Measurements from ENCODE around the gene VCAN.

The VCAN gene

DNA sequence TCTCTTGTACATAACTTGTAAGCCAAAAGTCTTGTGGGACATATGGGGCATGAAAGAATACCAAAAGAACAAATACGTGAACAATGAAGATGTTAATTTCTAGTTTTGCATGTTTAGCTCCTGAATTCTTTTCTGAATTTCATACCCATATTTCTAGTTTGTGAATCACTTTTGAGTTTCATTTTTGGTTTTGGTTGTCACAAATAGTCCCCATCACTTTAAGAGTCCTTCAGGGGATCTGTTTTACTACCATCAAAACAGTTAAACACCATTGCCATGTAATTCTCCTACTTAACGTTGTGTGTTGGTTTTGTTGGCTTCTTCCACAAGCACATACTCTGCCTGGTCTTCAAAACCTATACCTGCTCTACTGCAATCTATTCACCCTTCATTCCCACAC, 27.0 kb downstream of the VCAN start:
- no peak for DNase-seq

DNA sequence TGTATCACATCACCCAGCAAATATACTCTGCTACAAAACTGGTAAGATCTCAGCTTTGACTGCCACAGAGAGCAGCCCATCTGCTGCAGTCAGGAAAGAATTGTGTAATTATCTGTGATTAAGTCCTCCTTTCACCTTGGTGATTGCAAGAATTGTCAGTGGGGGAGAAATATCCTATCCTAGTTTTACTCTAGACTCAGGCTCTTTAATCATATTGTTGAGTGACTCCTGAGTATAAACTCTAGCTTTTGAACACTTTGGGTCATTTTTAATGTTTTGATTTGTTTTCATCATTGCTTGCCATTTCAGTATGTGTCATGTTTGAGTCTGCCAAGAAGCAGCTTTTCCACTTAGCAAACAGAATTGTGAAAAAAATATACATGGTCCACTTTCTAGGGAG, 32.1 kb downstream of the VCAN start:
- DNase-seq: no peak

DNA sequence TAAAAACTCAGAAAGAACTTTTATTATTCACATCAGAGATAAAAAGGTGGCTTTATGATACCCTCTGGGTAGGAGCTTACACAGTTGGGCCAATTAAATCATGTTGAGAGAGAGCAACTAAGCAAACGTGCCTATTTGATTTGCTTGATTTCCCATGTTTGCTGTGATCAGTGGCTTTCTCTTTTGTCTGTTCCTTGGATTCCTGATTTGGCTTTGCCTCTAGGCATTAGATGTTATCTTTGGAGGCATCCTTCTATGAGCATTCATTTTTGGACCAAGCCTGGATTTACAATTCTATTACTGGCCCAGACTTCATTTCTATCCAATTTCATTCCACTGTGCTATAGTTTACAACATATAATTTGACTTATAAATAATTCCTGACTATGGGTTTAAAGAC, 35.9 kb downstream of the VCAN start:
- DNase-seq: no peak

DNA sequence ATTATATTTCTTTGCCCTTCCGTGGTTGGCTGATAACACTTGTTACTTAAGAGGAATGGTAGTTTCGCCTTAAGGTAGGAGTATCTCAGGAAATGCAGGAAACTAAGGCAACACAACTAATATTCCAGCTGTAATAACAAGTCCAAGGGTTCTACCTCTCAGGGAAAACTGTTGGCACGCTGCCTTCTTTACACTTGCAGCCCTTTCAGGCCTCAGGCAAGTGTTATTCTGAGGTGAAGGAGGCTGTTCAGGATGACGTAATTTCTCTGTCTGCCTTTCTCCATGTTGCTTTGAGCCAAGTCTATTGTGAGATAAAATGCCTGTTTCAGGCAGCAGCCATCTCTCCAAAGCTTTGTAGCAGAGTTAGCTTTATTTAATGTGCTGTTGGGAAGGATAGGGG, 38.0 kb downstream of the VCAN start:
- no peak for DNase-seq

DNA sequence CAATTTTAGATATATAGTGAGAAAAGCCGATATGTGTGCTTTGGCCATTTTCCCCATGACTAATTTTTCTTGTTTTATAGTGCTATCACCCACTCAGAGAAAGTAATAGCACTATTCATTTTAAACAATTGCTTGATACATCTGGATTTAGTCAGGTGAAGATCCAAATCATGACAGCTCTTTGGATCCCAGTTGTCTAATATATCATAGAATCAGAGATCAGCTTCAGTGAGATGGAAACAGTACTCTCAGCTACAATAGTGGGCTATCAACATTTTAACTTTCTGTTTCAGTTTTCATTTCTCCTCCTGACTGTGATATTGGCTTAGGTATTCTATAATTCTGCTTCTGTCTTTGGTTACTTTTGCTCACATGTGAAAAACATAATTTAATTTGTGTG, 38.7 kb downstream of the VCAN start:
- no peak for DNase-seq

DNA sequence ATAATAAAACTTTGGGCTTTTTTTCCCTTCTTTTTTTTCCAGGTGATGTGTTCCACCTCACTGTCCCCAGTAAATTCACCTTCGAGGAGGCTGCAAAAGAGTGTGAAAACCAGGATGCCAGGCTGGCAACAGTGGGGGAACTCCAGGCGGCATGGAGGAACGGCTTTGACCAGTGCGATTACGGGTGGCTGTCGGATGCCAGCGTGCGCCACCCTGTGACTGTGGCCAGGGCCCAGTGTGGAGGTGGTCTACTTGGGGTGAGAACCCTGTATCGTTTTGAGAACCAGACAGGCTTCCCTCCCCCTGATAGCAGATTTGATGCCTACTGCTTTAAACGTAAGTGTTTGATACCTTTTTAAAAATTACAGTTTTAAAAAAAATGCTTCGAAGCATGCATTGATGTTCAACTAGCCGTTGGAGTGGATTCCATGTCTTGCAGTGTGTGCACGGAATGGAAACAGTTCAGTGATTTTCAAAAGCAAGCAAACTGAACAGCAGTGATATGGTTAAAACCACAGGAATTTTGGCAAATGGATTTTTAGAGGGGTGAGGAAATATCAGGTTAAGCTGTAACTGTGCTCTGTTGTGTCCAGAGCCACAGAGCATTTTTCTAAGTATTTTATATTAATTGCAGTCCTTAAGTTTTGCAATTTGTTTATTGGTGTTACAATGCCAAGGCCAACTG, 40.7 kb downstream of the VCAN start:
- DNase-seq: no peak

DNA sequence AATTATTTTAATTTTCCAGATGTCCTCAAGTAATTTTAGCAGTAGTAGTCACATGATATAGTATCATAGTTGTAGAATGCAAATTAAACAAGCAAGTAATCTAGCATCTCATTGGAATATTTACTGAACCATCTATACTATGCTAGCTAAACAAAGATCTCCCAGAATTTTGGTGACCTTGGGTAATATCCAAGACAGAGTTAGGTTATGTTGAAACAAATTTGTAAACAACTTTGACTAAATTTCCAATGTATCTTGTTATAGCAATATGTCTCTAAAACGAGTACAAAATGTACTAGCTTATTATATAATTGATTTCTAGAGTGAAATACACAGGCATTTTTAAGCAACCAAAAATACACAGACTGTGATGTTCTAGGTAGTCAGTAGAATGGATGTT, 41.5 kb downstream of the VCAN start:
- DNase-seq: no peak

DNA sequence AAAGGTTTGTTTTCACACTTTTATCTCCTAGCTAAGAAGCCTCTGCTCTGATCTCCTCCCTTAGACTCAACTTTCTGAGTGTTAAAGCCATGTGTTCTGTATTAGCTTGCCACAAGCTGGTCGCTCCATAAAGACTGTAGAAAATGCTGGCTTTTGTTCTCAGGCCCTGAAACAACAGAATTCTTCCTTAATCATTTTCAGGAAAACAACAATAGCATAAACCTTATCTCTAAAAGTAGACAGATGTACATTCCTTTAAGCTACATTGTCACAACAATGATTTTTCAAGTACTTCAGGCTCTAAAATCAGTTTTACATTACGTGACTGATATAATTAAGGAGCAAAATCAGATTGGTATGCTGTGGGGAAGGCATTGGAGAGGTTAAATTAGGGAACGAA, 41.9 kb downstream of the VCAN start:
- no peak for DNase-seq

DNA sequence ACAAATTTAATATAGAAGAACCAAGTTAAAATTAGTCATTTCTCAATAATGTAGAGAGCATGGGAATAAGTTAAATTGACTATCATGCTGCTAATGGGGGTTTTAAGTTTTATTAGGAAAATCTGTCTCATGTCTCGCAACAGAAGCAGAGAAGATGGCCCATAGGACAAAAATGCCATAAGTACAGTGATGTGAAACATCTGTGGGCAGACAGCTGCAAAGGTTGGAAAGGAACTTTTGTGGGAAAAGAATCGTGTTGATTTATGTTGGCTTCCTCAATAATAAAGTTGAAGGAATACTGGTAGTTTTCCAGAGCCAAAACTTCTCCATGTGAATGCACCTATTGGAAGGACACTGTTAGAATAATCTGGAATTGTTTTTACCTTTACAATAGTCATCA, 44.8 kb downstream of the VCAN start:
- DNase-seq: no peak

DNA sequence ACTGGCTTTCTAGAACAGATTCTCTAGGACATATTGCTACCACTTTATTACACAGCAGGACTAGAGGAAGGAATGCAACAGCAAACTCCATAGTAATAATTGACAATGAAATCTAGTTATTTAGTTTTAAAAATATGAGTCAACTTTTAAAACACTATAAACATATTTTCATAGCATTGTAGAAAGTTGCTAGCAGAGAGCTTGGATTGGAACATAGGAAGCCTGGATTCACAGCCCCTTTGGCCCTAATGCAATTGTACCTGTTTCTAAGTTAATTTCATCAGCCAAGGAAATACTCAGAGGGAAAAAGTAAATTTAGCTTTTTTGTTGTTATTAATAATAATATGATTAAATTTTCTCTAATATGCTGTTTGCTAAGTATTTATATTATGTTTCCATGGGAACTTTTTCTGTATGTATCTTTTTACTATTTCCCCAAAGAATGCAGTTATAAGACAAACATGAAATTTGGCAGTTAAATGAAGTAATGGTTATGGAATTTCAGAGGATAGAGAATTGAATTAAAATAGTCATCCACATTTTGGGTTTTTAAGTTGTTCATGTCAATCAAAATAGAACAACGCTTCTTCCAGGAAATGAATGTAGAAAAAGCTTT, 45.6 kb downstream of the VCAN start:
- DNase-seq: no peak

DNA sequence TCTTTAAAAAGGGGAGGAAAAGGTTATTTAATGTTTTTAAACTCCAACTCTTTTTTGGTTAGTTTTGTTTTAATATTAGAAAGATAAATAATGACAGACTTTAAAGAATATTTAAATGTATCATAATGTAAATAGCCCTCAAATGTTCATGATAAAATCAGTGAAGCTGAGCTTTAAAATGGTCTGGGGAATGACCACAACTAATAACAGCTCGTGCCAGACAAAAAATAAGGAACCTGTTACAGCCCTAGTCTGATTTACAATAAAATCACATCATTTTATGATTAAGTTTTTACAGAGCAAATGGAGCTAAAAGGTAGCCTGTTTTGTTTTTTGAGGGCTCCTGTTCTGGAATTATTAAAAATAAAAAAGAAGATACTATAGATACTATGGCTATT, 46.1 kb downstream of the VCAN start:
- DNase-seq: no peak

DNA sequence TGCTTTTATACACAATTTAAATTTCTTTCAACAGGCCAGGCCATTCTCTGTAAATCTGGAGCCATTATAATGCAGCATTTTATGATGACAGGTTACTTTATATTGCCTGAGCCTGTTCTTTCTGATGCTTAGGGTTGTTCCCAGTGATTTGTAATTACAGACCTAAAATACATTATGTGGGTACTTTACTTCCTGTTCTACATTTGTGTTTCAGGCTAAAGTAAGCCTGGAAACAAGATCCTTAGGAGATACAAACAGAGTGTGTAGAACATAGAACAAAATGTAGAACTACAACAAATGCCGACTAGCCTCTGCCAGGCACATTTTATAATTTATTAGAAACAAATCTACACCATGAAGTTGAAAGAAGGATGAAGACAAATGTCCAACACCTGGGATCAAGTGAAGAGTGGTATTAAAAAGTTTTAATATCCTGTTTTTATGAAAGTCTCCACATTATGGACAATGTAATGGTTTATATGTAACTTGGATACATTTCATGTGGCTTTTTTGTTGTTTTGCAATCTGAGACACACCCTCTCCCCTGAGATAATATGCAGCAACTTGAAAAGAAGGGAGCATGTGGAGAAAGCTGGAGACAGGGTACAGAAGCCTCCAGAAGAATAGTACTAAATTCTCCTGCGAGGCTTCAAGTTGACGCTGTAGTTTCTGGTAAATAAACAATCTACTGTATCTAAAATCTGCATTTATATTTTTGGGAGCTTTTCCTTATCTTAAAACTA, 46.9 kb downstream of the VCAN start:
- no peak for DNase-seq

DNA sequence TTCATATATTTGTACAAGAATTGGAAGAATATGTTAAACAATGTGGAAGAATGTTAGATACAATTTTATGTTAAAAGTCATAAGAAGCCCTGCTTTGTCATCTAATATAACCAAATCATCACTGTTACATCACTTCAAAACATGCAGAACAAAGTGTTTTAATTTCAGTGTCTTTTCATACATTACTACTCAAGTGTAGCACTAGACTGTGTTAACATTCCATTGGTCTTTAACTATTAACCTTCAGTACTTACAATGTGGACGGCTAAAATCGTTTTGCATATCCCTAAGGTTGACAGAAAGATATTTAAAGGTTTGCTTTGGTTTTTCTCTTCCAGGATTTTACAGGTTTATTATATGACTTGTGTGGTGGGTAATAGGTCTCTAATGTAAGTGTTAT, 50.9 kb downstream of the VCAN start:
- no peak for DNase-seq

DNA sequence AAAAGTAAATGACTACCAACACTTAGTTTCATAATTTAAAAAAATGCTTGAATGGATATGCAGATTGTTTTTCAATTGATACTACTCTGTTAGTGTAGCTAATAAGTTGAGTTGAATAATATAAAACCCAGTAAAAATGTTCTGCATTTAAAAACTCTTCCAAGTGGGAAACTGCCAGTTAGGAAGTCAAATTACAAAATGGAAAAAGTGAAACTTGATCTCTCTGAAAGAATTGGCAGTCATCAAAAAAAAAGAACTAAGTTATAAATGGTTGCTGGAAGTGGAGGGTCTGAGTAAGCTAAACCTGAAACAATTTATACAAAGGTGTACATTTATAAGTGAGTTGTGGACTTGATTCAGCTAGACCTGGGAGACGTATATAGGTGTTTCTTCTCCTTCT, 52.4 kb downstream of the VCAN start:
- no peak for DNase-seq

DNA sequence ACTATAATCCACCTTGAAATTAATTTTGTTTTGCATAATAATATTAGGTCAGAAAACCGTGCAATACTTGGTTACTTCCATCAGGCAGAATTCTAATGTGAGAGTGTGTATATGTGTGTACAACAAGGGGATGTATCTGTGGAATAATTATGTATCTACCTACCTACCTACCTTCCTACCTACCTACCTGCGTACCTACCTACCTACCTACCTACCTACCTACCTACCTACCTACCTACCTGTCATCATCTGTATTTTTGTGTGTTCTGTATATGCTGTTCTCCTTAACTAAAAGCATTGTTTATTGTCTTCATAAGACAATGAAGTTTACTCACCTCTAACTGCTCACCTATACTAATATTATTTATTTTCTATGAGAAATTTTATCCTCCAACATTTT, 52.8 kb downstream of the VCAN start:
- DNase-seq: no peak

DNA sequence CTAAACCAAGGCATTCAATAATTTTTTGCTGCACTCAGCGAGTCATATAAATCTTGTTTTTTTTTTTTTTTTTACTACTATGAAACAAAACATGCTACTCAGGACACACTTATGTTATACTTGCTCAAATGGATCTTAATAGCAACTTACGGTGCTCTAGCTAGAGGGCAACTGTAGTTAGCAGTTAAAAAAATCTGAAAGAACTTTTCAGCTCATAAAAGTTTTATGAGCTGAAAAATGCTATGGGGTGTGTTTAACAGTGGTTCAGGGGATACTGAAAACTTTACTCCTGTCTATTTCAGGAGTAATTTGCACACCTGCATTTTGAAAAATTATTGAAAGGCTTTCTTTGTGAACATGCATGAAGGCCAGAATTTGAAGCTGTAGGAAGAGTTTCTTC, 53.4 kb downstream of the VCAN start:
- no peak for DNase-seq

DNA sequence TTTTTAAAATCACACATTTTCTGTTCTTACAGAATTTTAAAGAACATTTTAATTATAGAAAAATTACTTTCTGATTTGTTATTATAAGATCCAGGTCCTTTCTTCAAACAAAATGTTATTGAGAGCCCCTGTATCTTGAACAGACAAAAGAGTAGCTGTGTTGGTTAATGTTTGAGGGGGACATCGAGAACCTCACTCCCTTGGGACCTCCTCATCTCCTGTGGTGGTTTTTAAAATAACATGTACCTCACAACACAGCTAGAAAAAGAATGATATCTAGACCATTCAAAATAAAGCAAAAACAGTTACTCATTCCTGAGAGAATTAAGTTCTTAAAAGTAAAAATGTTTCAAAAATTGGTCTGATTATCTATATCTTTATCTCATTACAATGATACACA, 54.7 kb downstream of the VCAN start:
- no peak for DNase-seq

DNA sequence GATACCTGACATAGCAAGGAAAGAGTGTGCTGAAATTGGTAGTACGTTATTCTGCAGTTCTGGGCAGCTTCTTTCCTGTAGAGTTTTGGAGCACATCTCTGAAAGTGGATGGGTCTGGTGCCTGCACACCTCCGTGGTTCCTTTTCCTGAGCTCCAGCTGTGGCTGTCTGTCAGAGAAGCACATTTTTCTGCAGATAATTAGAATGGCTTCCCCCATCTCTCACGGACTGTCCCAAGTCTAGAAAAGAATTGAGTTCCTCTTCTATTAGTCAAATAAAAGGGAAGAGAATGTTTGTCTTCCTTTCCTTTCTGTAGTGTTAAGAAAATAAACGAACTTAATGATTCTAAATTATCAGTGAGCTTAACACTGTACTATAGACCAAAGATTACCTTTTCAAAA, 55.7 kb downstream of the VCAN start:
- DNase-seq: no peak

DNA sequence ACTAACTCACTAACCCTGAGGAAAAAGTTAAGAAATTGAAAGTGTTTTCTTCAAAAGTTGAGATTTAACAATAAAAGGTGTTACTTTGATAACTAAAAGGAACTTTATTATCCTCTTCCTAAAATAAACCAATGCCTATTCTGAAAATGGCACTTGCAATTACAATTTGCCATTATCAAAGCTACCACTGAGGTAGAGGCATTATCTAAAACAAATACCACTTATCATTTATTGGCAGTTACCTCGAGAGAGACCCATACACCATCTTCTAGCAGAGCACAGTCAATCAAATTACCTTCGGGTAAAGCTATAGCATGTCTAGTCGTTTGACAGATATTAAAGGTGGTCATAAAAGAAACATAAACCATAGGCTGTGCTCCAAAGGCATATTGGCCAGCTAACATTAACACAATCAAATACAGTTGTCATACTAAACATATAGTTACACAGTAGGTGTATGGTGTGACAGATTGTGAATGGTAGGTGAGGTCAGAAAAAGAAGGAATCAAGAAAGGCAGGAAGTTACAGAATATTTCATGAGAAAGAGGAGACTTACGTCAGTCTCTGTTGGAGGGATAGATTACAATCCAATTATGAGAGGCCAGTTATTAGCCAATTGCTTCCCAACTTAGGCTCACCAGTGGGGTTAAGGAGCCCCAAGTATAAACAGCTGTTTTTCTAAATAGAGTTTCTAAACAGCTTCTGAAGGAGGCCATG, 56.3 kb downstream of the VCAN start:
- DNase-seq: no peak

DNA sequence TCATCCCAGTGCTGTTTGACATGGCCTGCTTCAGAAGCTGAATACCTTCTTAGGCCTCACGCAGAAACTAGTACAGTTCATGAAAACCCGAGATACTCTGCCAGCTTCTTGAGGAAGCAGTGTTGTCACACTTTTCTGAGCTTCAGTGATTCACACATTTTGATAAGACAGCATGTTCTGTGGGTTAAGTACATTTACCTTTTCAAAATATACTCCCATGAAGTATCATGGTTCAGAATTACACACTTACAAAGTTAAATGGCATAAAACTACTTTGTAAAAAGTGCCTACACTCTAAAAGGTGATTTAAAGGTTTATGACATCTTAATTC, 56.9 kb downstream of the VCAN start:
- no peak for DNase-seq

DNA sequence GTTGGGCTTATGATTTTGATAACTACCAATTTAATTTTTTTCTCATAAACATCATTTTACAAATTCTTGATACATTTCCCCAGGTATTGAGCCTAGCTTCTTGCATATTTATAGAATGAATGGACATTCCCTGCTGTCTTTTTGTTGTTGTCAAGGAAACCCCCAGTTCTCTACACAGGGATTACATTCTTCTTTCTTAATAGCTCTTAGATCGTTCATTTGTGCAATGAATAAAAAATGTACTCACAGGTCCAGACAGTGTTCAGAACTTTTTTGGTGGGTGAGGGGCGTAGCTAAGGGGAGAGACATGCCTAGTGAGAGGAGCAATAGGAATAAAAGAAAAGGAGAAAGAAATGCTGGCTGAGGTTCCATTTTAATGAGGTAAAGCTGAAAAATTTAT, 58.6 kb downstream of the VCAN start:
- DNase-seq: no peak

DNA sequence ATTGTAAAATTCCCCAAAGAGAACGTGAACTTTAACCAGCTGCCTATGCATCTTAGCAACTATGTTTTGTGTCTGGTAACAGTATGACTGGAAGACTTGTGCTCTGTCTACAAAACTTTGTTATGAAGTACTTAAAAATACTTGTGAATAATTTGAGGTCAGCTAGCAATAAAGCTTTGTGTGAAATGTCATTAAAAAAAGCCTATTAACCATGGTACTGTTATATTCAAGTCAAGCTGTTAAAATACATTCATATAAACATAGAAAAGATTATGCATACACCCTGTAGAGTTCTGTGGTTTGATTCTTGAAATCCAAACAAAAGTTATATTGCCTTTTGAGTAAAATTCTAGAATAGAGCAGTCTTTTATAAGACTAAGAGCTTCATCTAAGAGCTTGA, 60.1 kb downstream of the VCAN start:
- DNase-seq: no peak

DNA sequence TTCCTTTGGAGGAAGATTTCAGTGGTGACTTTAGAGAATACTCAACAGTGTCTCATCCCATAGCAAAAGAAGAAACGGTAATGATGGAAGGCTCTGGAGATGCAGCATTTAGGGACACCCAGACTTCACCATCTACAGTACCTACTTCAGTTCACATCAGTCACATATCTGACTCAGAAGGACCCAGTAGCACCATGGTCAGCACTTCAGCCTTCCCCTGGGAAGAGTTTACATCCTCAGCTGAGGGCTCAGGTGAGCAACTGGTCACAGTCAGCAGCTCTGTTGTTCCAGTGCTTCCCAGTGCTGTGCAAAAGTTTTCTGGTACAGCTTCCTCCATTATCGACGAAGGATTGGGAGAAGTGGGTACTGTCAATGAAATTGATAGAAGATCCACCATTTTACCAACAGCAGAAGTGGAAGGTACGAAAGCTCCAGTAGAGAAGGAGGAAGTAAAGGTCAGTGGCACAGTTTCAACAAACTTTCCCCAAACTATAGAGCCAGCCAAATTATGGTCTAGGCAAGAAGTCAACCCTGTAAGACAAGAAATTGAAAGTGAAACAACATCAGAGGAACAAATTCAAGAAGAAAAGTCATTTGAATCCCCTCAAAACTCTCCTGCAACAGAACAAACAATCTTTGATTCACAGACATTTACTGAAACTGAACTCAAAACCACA, 67.4 kb downstream of the VCAN start:
- no peak for DNase-seq

DNA sequence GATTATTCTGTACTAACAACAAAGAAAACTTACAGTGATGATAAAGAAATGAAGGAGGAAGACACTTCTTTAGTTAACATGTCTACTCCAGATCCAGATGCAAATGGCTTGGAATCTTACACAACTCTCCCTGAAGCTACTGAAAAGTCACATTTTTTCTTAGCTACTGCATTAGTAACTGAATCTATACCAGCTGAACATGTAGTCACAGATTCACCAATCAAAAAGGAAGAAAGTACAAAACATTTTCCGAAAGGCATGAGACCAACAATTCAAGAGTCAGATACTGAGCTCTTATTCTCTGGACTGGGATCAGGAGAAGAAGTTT, 67.9 kb downstream of the VCAN start:
- DNase-seq: no peak

Data from stimulated activated CD4-positive, alpha-beta T cell treated with anti-CD3 and anti-CD28 coated beads, Interleukin-2, amount 100 ng/mL, for 24 hours (primary cell).